NCI-H345 treated with DMSO at 0.1 percent for 48 hours (cell line): ENCODE results near the gene NUTM2E.
"Not testable (repeated sequence)": the region's sequence is repeated elsewhere in the genome, so short reads cannot be mapped to it uniquely, and the experiment has no call there.

ENCODE experiments used
- DNase-seq: peaks from one replicate; lab custom pipeline; 2025; ENCODE audit not compliant: unreplicated experiment; lab: John Stamatoyannopoulos, UW

Gene NUTM2E

DNA sequence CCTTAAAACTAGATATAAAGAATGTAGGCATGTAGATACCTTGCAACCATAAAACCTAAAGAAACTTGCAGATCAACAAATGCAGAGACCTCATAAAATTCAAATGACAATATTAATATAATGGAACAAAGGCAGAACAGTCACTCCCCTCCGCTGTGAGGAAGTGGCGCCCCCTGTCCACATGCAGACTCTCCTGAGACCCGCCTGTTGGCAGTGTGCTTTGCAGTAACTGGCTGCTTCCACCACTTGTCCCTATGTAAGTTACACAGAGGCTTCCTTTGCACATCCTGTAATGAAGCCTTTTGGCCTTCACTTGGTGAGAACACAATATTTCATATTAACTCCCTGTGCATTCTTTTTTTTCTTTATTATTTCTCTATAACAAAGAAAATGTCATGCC is 36.3 kb downstream of the NUTM2E start:
- DNase-seq = not testable (repeated sequence)

GRCh38 chr10:79866903-79867551 is 40.5 kb downstream of the NUTM2E start:
- not testable (repeated sequence) for DNase-seq

GRCh38 chr10:79868023-79868422 is 41.5 kb downstream of the NUTM2E start:
- not testable (repeated sequence) for DNase-seq

- not testable (repeated sequence) for DNase-seq
Measured at GRCh38 chr10:79869439-79870097, 43.0 kb downstream of the NUTM2E start.

DNA sequence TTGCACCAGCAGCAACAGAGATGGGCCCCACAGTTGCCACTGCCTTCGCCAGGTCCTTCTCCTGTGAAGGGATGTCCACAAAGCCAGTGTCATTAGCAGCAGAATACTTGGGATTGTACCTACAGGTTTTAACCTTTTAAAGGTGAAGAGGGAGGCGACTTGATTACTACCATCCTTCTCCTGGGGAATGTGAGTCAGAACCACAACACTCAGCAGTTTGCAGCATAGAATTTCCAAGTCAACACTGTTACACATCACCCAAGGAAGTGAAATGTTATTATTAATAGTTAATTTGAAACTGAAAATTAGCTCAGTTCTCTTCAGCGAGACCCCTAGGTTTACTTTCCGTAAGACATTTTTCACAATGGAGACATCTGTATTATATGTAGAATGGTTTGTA is 45.2 kb downstream of the NUTM2E start:
- not testable (repeated sequence) for DNase-seq
